Breast epithelium (tissue), 3 donors: ENCODE measurements around the gene NT5DC1.

Experiments
- CTCF ChIP-seq, 3 donors: fragments of 450-650 bp; IDR thresholded peaks; one replicate each; pipeline ENCODE4 v1.5.1; 2016 to 2017; ENCODE audit warnings: antibody characterized with exemption in 3 of 3, mild to moderate bottlenecking in 3 of 3, moderate library complexity in 3 of 3
- POLR2AphosphoS5 ChIP-seq, 3 donors: sonication (generic); formaldehyde crosslinking; IDR thresholded peaks; one replicate each; pipeline ENCODE4 v1.6.1; 2017; ENCODE audit warnings: antibody characterized with exemption in 3 of 3

GRCh38 chr6:116271149-116271708 is 170.6 kb downstream of the NT5DC1 start:
- TF ChIP-seq CTCF (IDR thresholded peaks at IDR 0.05) (no peak), POLR2AphosphoS5 (IDR thresholded peaks at IDR 0.05) (no peak)
